Coronary artery (tissue), 2 donors: ENCODE measurements around the gene CFHR1.
"Not testable (repeated sequence)": the region's sequence is repeated elsewhere in the genome, so short reads cannot be mapped to it uniquely, and the experiment has no call there.

Experiments
- DNase-seq: peaks from one replicate; pipeline ENCODE4 v3.0.0-alpha.2; 2017; ENCODE audit warnings: low spot score
- H3K27ac ChIP-seq, 2 donors: fragments of 200-600 bp; sonication (generic); one replicate each; pipeline ENCODE4 v1.5.1; 2016 to 2019
- H3K4me3 ChIP-seq: fragments of 200-600 bp; sonication (generic); 2 replicates; pipeline ENCODE4 v1.5.1; 2016; ENCODE audit warnings: mild to moderate bottlenecking, moderate library complexity
- TF ChIP-seq, protein P1 (sequence below): fragments of 200-600 bp; sonication (generic); IDR thresholded peaks from one replicate; pipeline ENCODE4 v1.5.1; 2019; ENCODE audit warnings: antibody characterized with exemption

The CFHR1 gene

DNA sequence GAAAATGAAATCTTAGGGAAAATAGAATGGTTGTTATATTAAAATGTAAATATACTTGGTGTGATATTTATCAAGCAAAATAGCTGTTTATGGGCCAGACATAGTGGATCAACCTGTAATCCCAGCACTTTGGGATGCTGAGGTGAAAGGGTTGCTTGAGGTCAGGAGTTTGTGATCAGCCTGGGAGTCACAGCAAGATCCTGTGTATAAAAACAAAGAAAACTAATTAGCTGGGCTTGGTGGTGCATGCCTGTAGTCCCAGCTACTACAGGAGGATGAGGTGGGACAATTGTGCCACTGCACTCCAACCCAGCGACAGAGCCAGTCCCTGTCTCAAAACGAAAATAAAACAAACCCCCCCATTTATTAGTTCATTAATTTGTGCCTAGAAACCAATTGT is 21.6 kb upstream of the CFHR1 start:
- TF ChIP-seq, protein P1, sequence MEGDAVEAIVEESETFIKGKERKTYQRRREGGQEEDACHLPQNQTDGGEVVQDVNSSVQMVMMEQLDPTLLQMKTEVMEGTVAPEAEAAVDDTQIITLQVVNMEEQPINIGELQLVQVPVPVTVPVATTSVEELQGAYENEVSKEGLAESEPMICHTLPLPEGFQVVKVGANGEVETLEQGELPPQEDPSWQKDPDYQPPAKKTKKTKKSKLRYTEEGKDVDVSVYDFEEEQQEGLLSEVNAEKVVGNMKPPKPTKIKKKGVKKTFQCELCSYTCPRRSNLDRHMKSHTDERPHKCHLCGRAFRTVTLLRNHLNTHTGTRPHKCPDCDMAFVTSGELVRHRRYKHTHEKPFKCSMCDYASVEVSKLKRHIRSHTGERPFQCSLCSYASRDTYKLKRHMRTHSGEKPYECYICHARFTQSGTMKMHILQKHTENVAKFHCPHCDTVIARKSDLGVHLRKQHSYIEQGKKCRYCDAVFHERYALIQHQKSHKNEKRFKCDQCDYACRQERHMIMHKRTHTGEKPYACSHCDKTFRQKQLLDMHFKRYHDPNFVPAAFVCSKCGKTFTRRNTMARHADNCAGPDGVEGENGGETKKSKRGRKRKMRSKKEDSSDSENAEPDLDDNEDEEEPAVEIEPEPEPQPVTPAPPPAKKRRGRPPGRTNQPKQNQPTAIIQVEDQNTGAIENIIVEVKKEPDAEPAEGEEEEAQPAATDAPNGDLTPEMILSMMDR: no peak
- no peak overlapping the region for H3K27ac ChIP-seq
- H3K4me3 ChIP-seq: no peak overlapping the region
- no peak for DNase-seq

DNA sequence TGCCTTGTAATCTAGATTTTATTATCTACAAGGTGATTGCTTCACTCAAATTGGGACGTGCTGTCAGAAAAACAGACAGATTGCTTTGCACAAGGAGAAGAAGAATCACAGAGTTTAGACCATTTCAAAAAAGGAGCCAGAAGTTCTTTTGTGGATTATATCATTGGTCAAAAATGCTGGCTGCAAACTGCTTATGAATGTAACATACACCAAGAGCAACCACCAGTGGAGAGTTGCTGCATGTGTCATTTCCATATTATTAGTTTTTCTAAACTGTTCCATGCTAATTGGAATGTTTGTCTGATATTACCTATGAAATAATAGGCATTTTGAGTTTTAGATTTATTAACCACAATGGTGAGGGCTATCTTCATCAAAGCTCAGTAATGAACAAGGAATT is 17.6 kb upstream of the CFHR1 start:
- not testable (repeated sequence) for DNase-seq, H3K4me3 ChIP-seq, H3K27ac ChIP-seq

DNA sequence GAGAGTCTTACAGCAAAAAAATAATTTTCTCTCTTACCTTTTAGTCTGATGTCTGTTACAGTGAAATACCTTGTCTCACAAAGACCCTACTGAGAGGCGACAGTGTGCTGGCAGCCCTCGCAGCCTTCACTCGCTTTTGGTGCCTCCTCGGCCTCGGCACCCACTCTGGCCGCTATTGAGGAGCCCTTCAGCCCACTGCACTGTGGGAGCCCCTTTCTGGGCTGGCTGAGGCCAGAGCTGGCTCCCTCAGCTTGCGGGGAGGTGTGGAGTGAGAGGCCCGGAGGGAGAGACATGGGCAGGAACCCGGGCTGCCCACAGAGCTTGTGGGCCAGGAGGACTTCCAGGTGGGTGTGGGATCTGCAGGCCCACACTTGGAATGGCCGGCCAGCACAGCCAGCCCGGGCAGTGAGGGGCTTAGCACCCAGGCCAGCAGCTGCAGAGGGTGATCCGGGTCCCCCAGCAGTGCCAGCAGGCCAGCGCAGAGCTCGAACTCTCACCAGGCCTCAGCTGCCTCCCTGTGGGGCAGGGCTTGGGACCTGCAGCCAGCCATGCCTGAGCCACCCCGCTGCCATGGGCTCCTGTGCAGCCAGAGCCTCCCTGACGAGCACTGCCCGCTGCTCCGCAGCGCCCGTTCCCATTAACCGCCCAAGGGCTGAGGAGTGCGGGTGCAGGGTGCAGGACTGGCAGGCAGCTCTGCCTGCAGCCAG is 10.8 kb upstream of the CFHR1 start:
- Histone ChIP-seq H3K27ac (no peak overlapping the region), H3K4me3 (no peak overlapping the region)
- TF ChIP-seq, protein P1: no peak
- DNase-seq: no peak

DNA sequence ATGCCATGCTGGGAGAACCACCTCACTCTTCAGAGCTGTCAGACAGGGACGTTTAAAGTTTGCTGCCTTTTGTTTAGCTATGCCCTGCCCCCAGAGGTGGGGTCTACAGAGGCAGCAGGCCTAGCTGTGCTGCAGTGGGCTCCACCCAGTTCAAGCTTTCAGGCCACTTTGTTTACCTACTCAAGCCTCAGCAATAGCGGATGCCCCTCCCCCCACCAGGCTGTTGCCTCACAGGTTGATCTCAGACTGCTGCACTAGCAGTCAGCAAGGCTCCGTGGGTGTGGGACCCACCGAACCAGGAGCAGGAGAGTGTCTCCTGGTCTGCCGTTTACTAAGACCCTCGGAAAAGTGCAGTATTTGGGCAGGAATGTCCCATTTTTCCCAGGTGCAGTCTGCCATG is 2.1 kb upstream of the CFHR1 start:
- not testable (repeated sequence) for H3K4me3 ChIP-seq, H3K27ac ChIP-seq, DNase-seq

DNA sequence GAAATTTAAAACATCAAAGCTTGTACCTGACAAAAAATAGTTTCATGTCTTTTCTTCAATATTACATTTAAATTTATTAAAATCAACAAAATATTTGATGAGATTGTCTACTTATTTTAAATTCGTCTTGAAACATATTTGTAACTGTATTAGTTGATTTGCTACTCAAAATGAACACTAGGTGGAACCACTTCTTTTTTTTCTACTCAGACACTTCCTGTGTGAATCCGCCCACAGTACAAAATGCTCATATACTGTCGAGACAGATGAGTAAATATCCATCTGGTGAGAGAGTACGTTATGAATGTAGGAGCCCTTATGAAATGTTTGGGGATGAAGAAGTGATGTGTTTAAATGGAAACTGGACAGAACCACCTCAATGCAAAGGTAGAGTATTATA is 8.3 kb downstream of the CFHR1 start:
- not testable (repeated sequence) for H3K4me3 ChIP-seq, DNase-seq, H3K27ac ChIP-seq

DNA sequence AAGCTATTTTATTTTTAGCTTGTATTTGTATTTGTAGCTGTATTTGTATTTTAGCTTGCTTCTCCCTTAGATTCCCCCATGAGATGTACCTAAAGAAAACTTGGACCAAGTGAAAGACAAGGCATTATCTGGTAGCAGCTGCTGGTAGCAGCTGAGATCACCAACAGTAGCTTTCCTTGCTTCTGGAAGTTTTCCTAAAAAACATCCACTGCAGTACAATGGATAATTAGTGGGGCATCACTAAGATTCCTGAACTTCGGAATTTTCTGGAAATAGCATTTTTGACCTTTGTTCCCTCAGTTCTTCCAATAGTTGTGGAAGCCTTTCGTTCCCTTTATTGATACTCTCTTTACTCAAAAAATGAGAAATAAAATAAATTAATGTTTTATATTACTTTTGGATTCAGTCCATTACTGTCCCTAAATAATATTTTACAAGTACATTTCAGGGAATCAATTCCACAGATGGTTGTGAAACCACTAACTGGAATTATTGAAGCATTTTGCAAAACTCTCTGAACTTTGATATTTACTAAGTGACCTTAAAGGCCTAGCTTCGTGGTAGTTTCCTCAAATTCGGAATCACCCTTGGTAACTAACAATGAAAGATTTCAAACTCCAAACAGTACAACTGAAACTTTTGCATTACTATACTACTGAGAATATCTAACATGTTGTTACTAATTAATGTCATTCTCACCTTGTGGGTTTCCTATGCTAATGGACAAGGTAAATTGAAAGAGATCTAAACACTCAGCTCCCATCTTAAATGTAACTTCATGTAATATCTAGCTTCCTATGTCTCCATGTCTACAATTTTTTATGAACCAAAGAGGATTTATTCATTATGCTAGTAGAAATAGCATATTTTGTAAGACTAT is 30.3 kb downstream of the CFHR1 start:
- not testable (repeated sequence) for H3K4me3 ChIP-seq, DNase-seq, H3K27ac ChIP-seq

DNA sequence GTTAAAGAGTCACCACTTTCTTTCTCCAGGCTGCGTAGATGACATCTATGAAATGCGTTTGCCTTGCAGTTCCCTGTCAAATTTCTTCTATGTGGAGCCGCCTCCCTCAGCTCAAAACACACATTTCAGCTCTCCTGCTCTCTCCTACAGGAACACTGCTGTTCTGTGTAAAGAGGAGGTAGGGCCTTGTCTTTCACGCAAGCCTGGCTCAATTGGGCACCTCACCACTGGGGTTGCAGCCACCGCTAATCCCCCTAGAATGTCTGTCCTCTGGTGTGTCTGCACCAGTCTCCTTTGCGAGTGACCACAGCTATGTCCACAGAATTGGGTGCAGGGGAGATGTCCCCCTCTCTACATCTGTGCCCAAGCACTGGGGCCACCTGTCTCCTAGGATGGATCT is 36.5 kb downstream of the CFHR1 start:
- DNase-seq: no peak
- H3K4me3 ChIP-seq: no peak overlapping the region
- TF ChIP-seq, protein P1: no peak
- no peak overlapping the region for H3K27ac ChIP-seq

DNA sequence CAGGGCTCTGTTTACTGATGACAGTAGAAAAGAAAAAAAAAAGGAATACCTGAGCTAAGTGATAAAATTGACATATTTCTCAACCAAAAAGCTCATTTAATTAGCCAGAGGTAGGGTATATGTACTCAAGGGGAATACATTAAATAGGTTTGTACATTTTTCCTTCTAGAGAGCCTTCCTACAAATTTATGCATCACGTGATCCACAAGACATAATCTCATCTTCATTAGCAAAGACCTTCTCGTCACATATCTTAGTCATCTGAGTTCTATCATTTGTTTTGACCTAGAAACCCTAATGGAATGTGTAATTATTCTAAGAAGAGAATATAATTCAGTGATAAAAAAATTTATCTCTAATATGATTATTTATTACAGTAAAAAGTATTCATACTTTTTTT is 37.7 kb downstream of the CFHR1 start:
- Histone ChIP-seq H3K27ac (no peak overlapping the region), H3K4me3 (no peak overlapping the region)
- TF ChIP-seq, protein P1: no peak
- no peak for DNase-seq

DNA sequence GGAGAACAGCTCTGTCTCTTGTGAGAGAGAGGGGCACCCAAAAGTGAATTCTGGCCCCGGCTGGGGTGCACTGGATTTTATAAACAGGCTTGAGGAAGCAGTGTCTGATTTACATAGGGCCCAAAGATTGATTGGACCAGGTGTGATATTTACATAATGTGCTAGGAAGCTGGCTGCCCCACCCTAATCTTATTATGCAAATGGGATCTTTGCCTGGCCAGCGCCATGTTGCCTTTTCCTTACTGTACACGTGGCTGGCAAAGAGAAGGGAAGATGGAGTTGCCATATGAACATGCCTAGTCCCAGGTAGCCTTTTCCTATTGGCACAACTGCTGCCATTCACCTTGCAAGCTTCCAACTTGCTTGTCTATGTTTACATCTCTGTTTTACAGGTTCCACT is 39.3 kb downstream of the CFHR1 start:
- TF ChIP-seq, protein P1: no peak

More for the DNA sequence above, 39.3 kb downstream of the CFHR1 start:
- Histone ChIP-seq H3K27ac (no peak overlapping the region), H3K4me3 (no peak overlapping the region)
- DNase-seq: no peak
